ENCODE data around the gene MPZL2.

DNA sequence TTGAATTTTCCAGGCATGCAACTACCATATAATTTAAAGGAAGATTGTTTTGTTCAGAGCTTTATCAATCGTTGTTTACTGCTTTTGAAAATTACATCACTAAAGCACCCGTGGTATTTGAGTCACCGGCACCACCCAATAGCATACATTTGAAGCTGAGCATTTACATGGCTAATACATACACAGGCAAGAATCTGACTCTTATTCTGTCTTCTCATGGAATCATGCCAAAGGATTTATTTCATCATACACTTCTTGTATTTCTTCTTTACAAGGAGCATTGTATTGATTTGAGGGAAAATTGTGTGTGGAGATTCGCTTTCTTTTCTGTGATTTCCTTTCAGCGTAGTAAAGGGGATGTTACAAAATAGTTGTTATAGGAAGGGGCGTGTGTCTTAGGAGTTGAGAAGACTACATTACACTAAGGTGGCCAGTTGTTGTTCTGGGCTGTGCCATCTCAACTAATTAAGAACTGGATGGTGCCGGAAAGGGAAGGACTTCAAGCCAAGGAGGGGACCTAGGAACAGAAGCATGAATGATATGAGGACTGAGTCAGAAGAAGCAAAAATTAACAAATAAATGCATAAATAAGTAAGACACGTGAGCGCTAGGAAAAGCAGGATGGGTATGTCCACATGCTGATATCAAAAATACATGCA, 27.5 kb upstream of the MPZL2 start:
- TF ChIP-seq, protein P1, sequence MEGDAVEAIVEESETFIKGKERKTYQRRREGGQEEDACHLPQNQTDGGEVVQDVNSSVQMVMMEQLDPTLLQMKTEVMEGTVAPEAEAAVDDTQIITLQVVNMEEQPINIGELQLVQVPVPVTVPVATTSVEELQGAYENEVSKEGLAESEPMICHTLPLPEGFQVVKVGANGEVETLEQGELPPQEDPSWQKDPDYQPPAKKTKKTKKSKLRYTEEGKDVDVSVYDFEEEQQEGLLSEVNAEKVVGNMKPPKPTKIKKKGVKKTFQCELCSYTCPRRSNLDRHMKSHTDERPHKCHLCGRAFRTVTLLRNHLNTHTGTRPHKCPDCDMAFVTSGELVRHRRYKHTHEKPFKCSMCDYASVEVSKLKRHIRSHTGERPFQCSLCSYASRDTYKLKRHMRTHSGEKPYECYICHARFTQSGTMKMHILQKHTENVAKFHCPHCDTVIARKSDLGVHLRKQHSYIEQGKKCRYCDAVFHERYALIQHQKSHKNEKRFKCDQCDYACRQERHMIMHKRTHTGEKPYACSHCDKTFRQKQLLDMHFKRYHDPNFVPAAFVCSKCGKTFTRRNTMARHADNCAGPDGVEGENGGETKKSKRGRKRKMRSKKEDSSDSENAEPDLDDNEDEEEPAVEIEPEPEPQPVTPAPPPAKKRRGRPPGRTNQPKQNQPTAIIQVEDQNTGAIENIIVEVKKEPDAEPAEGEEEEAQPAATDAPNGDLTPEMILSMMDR (IDR thresholded peaks at IDR 0.05; ENCODE audit: low read depth, low read length): no peak
- TF ChIP-seq, protein P2, sequence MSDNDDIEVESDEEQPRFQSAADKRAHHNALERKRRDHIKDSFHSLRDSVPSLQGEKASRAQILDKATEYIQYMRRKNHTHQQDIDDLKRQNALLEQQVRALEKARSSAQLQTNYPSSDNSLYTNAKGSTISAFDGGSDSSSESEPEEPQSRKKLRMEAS (IDR thresholded peaks at IDR 0.05; ENCODE audit: low read depth, low read length): no peak
